ENCODE measurements around the gene RNF222. TPM values are rescaled to one million over a fixed set of nuclear protein-coding genes. Genes with fewer than 3 reads are reported as not detected.

Gene RNF222
- total RNA-seq, result not detected in 2 replicates

GRCh38 chr17:8397636-8398035 lies at the start of gene RNF222:
Gene RNF222, minus strand, starts transcription at chr17:8397827. Its CDS starts 4,366 bp downstream, at chr17:8393461.

GRCh38 chr17:8435245-8436168 lies 37.9 kb upstream of the RNF222 start, which contains the start of gene NDEL1:
Gene NDEL1, plus strand, starts transcription at chr17:8435884. Its CDS starts 8,388 bp downstream, at chr17:8444272.

GRCh38 chr17:8383143-8383822 lies 14.3 kb downstream of the RNF222 start, which contains the start of gene RPL26:
Gene RPL26, minus strand, starts transcription at chr17:8383193. Its CDS starts 883 bp downstream, at chr17:8382310.

GRCh38 chr17:8376271-8377067 lies 21.2 kb downstream of the RNF222 start, which contains the start of gene KRABD2:
Gene KRABD2, minus strand, starts transcription at chr17:8376704.

Other genes starting within 250 kb of the RNF222 start
- 36.7 and 48.5 TPM in 2 replicates for gene PER1, start 245.4 kb downstream of the RNF222 start, total RNA-seq
- 5.6 and 7.8 TPM in 2 replicates for gene VAMP2, start 234.9 kb downstream of the RNF222 start, total RNA-seq
- 12.4 and 22.3 TPM in 2 replicates for gene TMEM107, start 221.4 kb downstream of the RNF222 start, total RNA-seq
- 5.5 and 7.9 TPM in 2 replicates for gene BORCS6, start 207.6 kb downstream of the RNF222 start, total RNA-seq
- 1.5 and 1.6 TPM in 2 replicates for gene AURKB, start 187.3 kb downstream of the RNF222 start, total RNA-seq
- gene CTC1, start 149.8 kb downstream of the RNF222 start, total RNA-seq, result 3.6 and 8.3 TPM in 2 replicates
- gene PFAS, start 148.5 kb downstream of the RNF222 start, total RNA-seq, result 12.5 and 13.7 TPM in 2 replicates
- gene RANGRF, start 109.2 kb downstream of the RNF222 start, total RNA-seq, result 11.8 and 17.4 TPM in 2 replicates
- 0.73 and 3.0 TPM in 2 replicates for gene SLC25A35, start 102.4 kb downstream of the RNF222 start, total RNA-seq
- 0.68 and 1.2 TPM in 2 replicates for gene ARHGEF15, start 87.6 kb downstream of the RNF222 start, total RNA-seq
- gene ODF4, start 58.0 kb downstream of the RNF222 start, total RNA-seq, result not detected in 2 replicates
- gene RPL26, start 14.6 kb downstream of the RNF222 start, total RNA-seq, result 4,586 and 4,963 TPM in 2 replicates
- 34.6 and 36.6 TPM in 2 replicates for gene NDEL1, start 38.1 kb upstream of the RNF222 start, total RNA-seq
- gene MYH10, start 232.9 kb upstream of the RNF222 start, total RNA-seq, result 79.1 and 79.7 TPM in 2 replicates

All from cardiac ventricle fibroblast (primary cell).